ENCODE results near the gene CAMK2B. TPM values are rescaled to one million over a fixed set of nuclear protein-coding genes. Genes with fewer than 3 reads are reported as not detected.

Gene CAMK2B
- total RNA-seq, 4 donors from 2014 or later, result 0.26 to 0.95 (median 0.69) TPM

GRCh38 chr7:44256459-44256858, 68.9 kb downstream of the CAMK2B start:
- Histone ChIP-seq H3K4me1 (peaks cover 28 to 52% (median 34%) of the 10 kb centered on the region in 3 donors), H3K9me3 (no peaks in the 10 kb centered on the region), H3K36me3 (no peaks in the 10 kb centered on the region), H3K4me3 (no peak overlapping the region), H3K27ac (no peak overlapping the region), H3K27me3 (peaks cover 0 to 31% (median 0%) of the 10 kb centered on the region in 4 donors)
- no peak for DNase-seq
- WGBS, 2 donors, result 74 to 75% methylated on average over 1 to 4 of the region's 5 CpGs
- TF ChIP-seq CTCF (IDR thresholded peaks at IDR 0.05) (no peak), POLR2A (IDR thresholded peaks at IDR 0.05) (no peak)
- intact Hi-C loops (cut with DNase I), result no loop called here

- 93% methylated on average over 3 of the region's 12 CpGs; no CpG with 5 or more reads in 1 of the 2 donors for WGBS, 2 donors
- Histone ChIP-seq H3K9me3 (no peaks in the 10 kb centered on the region), H3K4me1 (peaks cover 0 to 7% (median under 1%) of the 10 kb centered on the region in 3 donors), H3K27me3 (peaks cover 0 to 9% (median 0%) of the 10 kb centered on the region in 4 donors), H3K27ac (no peak overlapping the region), H3K36me3 (no peaks in the 10 kb centered on the region), H3K4me3 (no peak overlapping the region)
- intact Hi-C loops (cut with DNase I), result no loop called here
- DNase-seq, result no peak
- TF ChIP-seq CTCF (IDR thresholded peaks at IDR 0.05), result no peak
- TF ChIP-seq POLR2A (IDR thresholded peaks at IDR 0.05), result no peak
Observed at GRCh38 chr7:44251881-44252280, 73.5 kb downstream of the CAMK2B start.

GRCh38 chr7:44251269-44251668, 74.1 kb downstream of the CAMK2B start:
- H3K4me1 ChIP-seq, result peaks cover 0 to under 1% (median 0%) of the 10 kb centered on the region in 3 donors
- peaks cover 0 to 9% (median 0%) of the 10 kb centered on the region in 4 donors for H3K27me3 ChIP-seq
- no peak overlapping the region for H3K27ac ChIP-seq
- H3K9me3 ChIP-seq, result no peaks in the 10 kb centered on the region
- H3K4me3 ChIP-seq, result no peak overlapping the region
- no peak for DNase-seq
- intact Hi-C loops (cut with DNase I), result no loop called here
- no peak for TF ChIP-seq POLR2A (IDR thresholded peaks at IDR 0.05)
- no peak for TF ChIP-seq CTCF (IDR thresholded peaks at IDR 0.05)
- 76 to 92% methylated on average over 5 to 6 of the region's 10 CpGs for WGBS, 2 donors
- H3K36me3 ChIP-seq, result no peaks in the 10 kb centered on the region

GRCh38 chr7:44249639-44250234, 75.7 kb downstream of the CAMK2B start:
- TF ChIP-seq POLR2A (IDR thresholded peaks at IDR 0.05), result no peak
- no peak for TF ChIP-seq CTCF (IDR thresholded peaks at IDR 0.05)
- H3K27me3 ChIP-seq, result peaks cover 0 to 9% (median 0%) of the 10 kb centered on the region in 4 donors
- WGBS, 2 donors, result 79 to 80% methylated on average over 1 to 11 of the region's 15 CpGs
- no peak overlapping the region for H3K27ac ChIP-seq
- H3K4me3 ChIP-seq, result no peak overlapping the region
- H3K9me3 ChIP-seq, result no peaks in the 10 kb centered on the region
- intact Hi-C loops (cut with DNase I), result loop anchor here (10.0 kb wide), 1 partner anchor 225 kb away; no protein-coding TSS in a partner anchor
- H3K4me1 ChIP-seq, result no peaks in the 10 kb centered on the region
- no peaks in the 10 kb centered on the region for H3K36me3 ChIP-seq
- no peak for DNase-seq

- intact Hi-C loops (cut with DNase I), result loop anchor here (10.0 kb wide), 1 partner anchor 227 kb away; no protein-coding TSS in a partner anchor
- TF ChIP-seq CTCF (IDR thresholded peaks at IDR 0.05) (no peak), POLR2A (IDR thresholded peaks at IDR 0.05) (no peak)
- Histone ChIP-seq H3K9me3 (no peaks in the 10 kb centered on the region), H3K27ac (no peak overlapping the region), H3K36me3 (no peaks in the 10 kb centered on the region), H3K4me3 (no peak overlapping the region), H3K27me3 (peaks cover 0 to 9% (median 0%) of the 10 kb centered on the region in 4 donors), H3K4me1 (no peaks in the 10 kb centered on the region)
- DNase-seq, result no peak
- WGBS, 2 donors, result 76 to 88% methylated on average over 1 to 3 of the region's 10 CpGs
Observed at GRCh38 chr7:44247868-44248651, 77.3 kb downstream of the CAMK2B start.

All from esophagus squamous epithelium (tissue), 5 donors.